Astrocyte (in vitro differentiated cells and primary cell): ENCODE results near the gene FBP1. TPM values are rescaled to one million over a fixed set of nuclear protein-coding genes. Genes with fewer than 3 reads are reported as not detected.

Experiments used
- DNase-seq: peaks from one replicate; pipeline ENCODE4 v3.0.0-alpha.2; 2010; ENCODE audit warnings: low read depth
- FAIRE-seq: peaks from 2 replicates; lab custom pipeline; 2011; peaks lifted over from hg19 to GRCh38; lab: Jason Lieb, UNC
- H2AFZ ChIP-seq: 2 replicates; pipeline ENCODE4 v1.6.0; 2012; ENCODE audit warnings: low read depth, low read length, inconsistent platforms
- H3K27ac ChIP-seq: 2 replicates; pipeline ENCODE4 v1.5.1; 2011; ENCODE audit warnings: low read depth, low read length, inconsistent platforms
- H3K27me3 ChIP-seq: 2 replicates; pipeline ENCODE4 v1.6.0; 2011; ENCODE audit warnings: low read length, inconsistent platforms; ENCODE audit not compliant: insufficient read depth
- H3K36me3 ChIP-seq: 2 replicates; pipeline ENCODE4 v1.5.1; 2011; ENCODE audit warnings: low read length, inconsistent platforms; ENCODE audit not compliant: insufficient read depth
- H3K4me1 ChIP-seq: 2 replicates; pipeline ENCODE4 v1.5.1; 2011; ENCODE audit warnings: low read length, inconsistent platforms; ENCODE audit not compliant: insufficient read depth
- H3K4me2 ChIP-seq: 2 replicates; pipeline ENCODE4 v1.6.0; 2012; ENCODE audit warnings: low read length, inconsistent platforms
- H3K4me3 ChIP-seq: 2 replicates; pipeline ENCODE4 v1.5.1; 2011; ENCODE audit warnings: low read depth, mild to moderate bottlenecking, low read length, inconsistent platforms; ENCODE audit not compliant: insufficient read depth
- H3K79me2 ChIP-seq: 2 replicates; pipeline ENCODE4 v1.6.0; 2012; ENCODE audit warnings: mild to moderate bottlenecking, low read length, inconsistent platforms; ENCODE audit not compliant: insufficient read depth
- H3K9ac ChIP-seq: 2 replicates; pipeline ENCODE4 v1.6.0; 2012; ENCODE audit warnings: mild to moderate bottlenecking, low read length, inconsistent platforms
- H3K9me3 ChIP-seq: 2 replicates; pipeline ENCODE4 v1.5.1; 2012; ENCODE audit warnings: low read depth, mild to moderate bottlenecking, low read length, inconsistent platforms; ENCODE audit not compliant: insufficient read depth
- H4K20me1 ChIP-seq: 2 replicates; pipeline ENCODE4 v1.6.0; 2012; ENCODE audit warnings: low read length, inconsistent platforms; ENCODE audit not compliant: insufficient read depth
- H3K27ac Mint-ChIP-seq: one replicate; pipeline ENCODE4 v1.8.0; 2021; ENCODE audit warnings: mild to moderate bottlenecking, mixed read lengths; ENCODE audit not compliant: unreplicated experiment
- H3K27me3 Mint-ChIP-seq: one replicate; pipeline ENCODE4 v1.8.0; 2021; ENCODE audit warnings: low read depth, mixed read lengths; ENCODE audit not compliant: unreplicated experiment
- H3K36me3 Mint-ChIP-seq: one replicate; pipeline ENCODE4 v1.8.0; 2021; ENCODE audit warnings: low read depth, mixed read lengths; ENCODE audit not compliant: unreplicated experiment
- H3K4me1 Mint-ChIP-seq: one replicate; pipeline ENCODE4 v1.8.0; 2021; ENCODE audit warnings: low read depth, mixed read lengths; ENCODE audit not compliant: unreplicated experiment
- H3K4me3 Mint-ChIP-seq: one replicate; pipeline ENCODE4 v1.8.0; 2021; ENCODE audit warnings: mild to moderate bottlenecking, moderate library complexity, mixed read lengths; ENCODE audit not compliant: unreplicated experiment
- H3K9me3 Mint-ChIP-seq: one replicate; pipeline ENCODE4 v1.8.0; 2021; ENCODE audit warnings: mild to moderate bottlenecking, mixed read lengths; ENCODE audit not compliant: unreplicated experiment
- CTCF ChIP-seq: IDR thresholded peaks from 2 replicates; pipeline ENCODE4 v1.5.1; 2011; ENCODE audit warnings: low read depth, mild to moderate bottlenecking, inconsistent platforms, low read length, moderate library complexity; ENCODE audit not compliant: insufficient read depth
- EZH2 ChIP-seq: IDR thresholded peaks from 2 replicates; pipeline ENCODE4 v1.6.1; 2012; ENCODE audit warnings: mild to moderate bottlenecking, low read length, inconsistent platforms; ENCODE audit not compliant: insufficient read depth
- total RNA-seq: library from RNA; stranded (reverse); gene quantifications from 2 replicates; pipeline ENCODE4 v1.2.1, GENCODE V29; 2021

FBP1 gene
- total RNA-seq, 1 donor from 2014 or later: 0.25 TPM

DNA sequence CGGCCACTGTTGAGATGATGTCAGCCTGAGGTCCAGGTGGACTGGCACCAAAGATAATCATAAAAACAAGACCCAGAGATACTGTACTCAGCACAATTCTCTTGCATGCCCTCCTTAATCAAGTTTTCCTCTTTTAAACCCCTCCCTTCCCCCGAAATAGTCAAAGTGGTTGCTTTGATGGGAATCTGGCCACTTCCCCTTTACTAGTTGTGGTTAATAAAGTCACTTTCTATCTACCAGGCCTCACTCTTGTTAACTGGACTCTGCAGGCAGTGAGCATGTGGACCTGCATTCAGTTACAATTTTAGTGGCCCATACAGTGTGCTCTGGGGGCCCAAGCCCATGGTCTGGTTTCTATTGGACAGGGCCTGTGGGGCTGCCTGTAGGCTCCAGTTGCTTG is 63.2 kb downstream of the FBP1 start:
- peaks cover 5% of the 10 kb centered on the region for H3K4me1 Mint-ChIP-seq
- H3K4me1 ChIP-seq: no peaks in the 10 kb centered on the region
- no peak overlapping the region for H3K4me3 ChIP-seq
- no peak overlapping the region for H3K9ac ChIP-seq
- H3K9me3 ChIP-seq: no peaks in the 10 kb centered on the region
- DNase-seq (no peak), FAIRE-seq (no peak)
- peaks cover 11% of the 10 kb centered on the region for H3K27me3 Mint-ChIP-seq
- TF ChIP-seq CTCF: no peak
- TF ChIP-seq EZH2: no peak
- no peak overlapping the region for H3K4me3 Mint-ChIP-seq
- no peaks in the 10 kb centered on the region for H3K36me3 Mint-ChIP-seq
- H3K79me2 ChIP-seq: no peaks in the 10 kb centered on the region
- H3K27ac ChIP-seq: no peak overlapping the region
- peaks cover 2% of the 10 kb centered on the region for H3K27me3 ChIP-seq
- no peaks in the 10 kb centered on the region for H3K36me3 ChIP-seq
- H3K9me3 Mint-ChIP-seq: no peaks in the 10 kb centered on the region
- H2AFZ ChIP-seq: no peak overlapping the region
- no peak overlapping the region for H3K4me2 ChIP-seq
- no peak overlapping the region for H3K27ac Mint-ChIP-seq
- H4K20me1 ChIP-seq: no peaks in the 10 kb centered on the region

GRCh38 chr9:94568972-94569712 is 70.2 kb downstream of the FBP1 start:
- H3K4me2 ChIP-seq: no peak overlapping the region
- TF ChIP-seq EZH2 (no peak), CTCF (no peak)
- no peak overlapping the region for H3K9ac ChIP-seq

GRCh38 chr9:94568250-94568889 is 70.9 kb downstream of the FBP1 start:
- FAIRE-seq: no peak
- Histone ChIP-seq H2AFZ (no peak overlapping the region), H4K20me1 (no peaks in the 10 kb centered on the region), H3K9me3 (no peaks in the 10 kb centered on the region), H3K9ac (no peak overlapping the region), H3K36me3 (no peaks in the 10 kb centered on the region), H3K4me3 (no peak overlapping the region), H3K27ac (no peak overlapping the region), H3K4me2 (no peak overlapping the region), H3K4me1 (no peaks in the 10 kb centered on the region), H3K79me2 (no peaks in the 10 kb centered on the region), H3K27me3 (peaks cover 5% of the 10 kb centered on the region)
- DNase-seq: no peak
- Mint-ChIP-seq H3K4me3 (no peak overlapping the region), H3K27ac (no peak overlapping the region), H3K4me1 (no peaks in the 10 kb centered on the region), H3K27me3 (peaks cover 18% of the 10 kb centered on the region), H3K36me3 (no peaks in the 10 kb centered on the region), H3K9me3 (peaks cover 2% of the 10 kb centered on the region)
- TF ChIP-seq EZH2: no peak
- TF ChIP-seq CTCF: no peak

More at GRCh38 chr9:94568972-94569712, 70.2 kb downstream of the FBP1 start:
- H4K20me1 ChIP-seq: no peaks in the 10 kb centered on the region
- Mint-ChIP-seq H3K4me1 (no peaks in the 10 kb centered on the region), H3K27me3 (peaks cover 18% of the 10 kb centered on the region), H3K4me3 (no peak overlapping the region), H3K36me3 (no peaks in the 10 kb centered on the region), H3K27ac (no peak overlapping the region), H3K9me3 (no peaks in the 10 kb centered on the region)
- H3K36me3 ChIP-seq: no peaks in the 10 kb centered on the region
- no peak overlapping the region for H3K27ac ChIP-seq
- DNase-seq: no peak
- H3K79me2 ChIP-seq: no peaks in the 10 kb centered on the region
- no peaks in the 10 kb centered on the region for H3K4me1 ChIP-seq
- FAIRE-seq: no peak
- no peaks in the 10 kb centered on the region for H3K9me3 ChIP-seq
- H2AFZ ChIP-seq: no peak overlapping the region
- peaks cover 5% of the 10 kb centered on the region for H3K27me3 ChIP-seq
- H3K4me3 ChIP-seq: no peak overlapping the region
